ENCODE data around the gene KCTD17. TPM values are rescaled to one million over a fixed set of nuclear protein-coding genes. Genes with fewer than 3 reads are reported as not detected.

KCTD17 gene
- total and polyA plus RNA-seq, 2 of the 4 experiments (the other 2 are of a cell fraction): 28.3 to 37.3 TPM

DNA sequence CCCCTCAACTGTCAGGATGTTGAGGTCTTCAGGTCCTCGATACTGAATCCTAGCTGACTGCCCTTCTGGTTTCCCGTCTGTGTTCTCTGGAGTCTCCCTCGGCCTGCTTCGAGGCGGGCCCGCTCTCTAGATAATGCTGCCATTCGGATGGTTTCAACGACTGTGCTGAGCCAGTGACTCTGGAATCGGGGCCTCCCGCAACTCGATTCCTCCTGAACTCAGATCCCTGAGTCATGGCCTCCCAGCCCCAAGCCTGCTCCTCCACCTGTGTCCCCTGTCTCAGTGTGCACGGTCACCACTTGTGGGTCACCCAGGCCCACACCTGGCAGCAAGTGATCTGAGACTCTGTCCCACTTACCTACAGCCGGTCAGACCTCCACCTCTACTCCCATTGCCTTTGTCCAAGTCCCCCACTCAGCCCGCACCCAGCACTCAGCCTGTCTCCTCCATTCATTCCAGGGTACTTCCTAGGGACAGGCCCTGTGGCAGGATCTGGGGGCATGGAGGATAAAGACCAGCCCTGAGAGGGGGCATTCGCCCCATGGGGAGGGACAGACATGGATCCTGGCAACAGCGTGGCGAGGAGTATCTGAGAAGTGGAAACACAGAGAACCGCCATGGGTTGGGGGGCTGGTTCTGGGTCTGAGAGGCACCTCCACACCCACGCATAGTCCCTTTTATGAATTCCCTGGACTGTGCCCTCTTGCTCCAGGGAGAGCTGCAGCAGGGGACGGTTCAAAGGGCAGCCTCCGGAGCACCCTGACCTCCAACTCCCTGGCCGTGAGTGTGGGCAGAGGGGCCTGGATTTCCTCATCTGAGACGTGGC, 17.7 kb upstream of the KCTD17 start:
- DNase-seq (no peak), ATAC-seq (ENCODE audit: low read depth) (no peak)
- dilution Hi-C loops (cut with HindIII; ENCODE audit: low sequenced_read_pairs, unreplicated experiment) (no loop called here), in situ Hi-C loops (cut with MboI; ENCODE audit: low sequenced_read_pairs) (no loop called here), intact Hi-C loops (cut with micrococcal nuclease) (no loop called here)
- H3K4me2 ChIP-seq (ENCODE audit: low read depth, low read length): no peak overlapping the region
- no peak overlapping the region for H3K18ac ChIP-seq (ENCODE audit: low read depth, low read length)
- H4K20me1 ChIP-seq (ENCODE audit: insufficient read depth, low read length): no peaks in the 10 kb centered on the region
- no peak overlapping the region for H4K5ac ChIP-seq (ENCODE audit: low read depth, low read length)
- no peak overlapping the region for H4K8ac ChIP-seq (ENCODE audit: low read depth in 2 of 2, low read length in 2 of 2)
- no peak overlapping the region for H2BK120ac ChIP-seq (ENCODE audit: low read depth, low read length)
- H3K4ac ChIP-seq (ENCODE audit: low read depth, low read length): no peak overlapping the region
- H3K14ac ChIP-seq (replicated peaks; ENCODE audit: low read depth, low read length): no peak overlapping the region
- H2BK20ac ChIP-seq (ENCODE audit: low read depth, low read length): no peak overlapping the region
- no peak overlapping the region for H2AK5ac ChIP-seq (ENCODE audit: low read depth, low read length)
- BruUV-seq (replicated peaks): no TSS peak
- H3K27me3 ChIP-seq (ENCODE audit: control insufficient read depth, insufficient read depth, low read length): peaks cover 15% of the 10 kb centered on the region
- ChIA-PET POLR2A (ENCODE audit: unreplicated experiment) (no interaction called here), CTCF (interaction anchor here (1.0 kb wide), 1 partner anchor 13 kb away, joined by 5 read pairs; no protein-coding TSS in a partner anchor)
- H2BK15ac ChIP-seq (ENCODE audit: low read depth, low read length): no peak overlapping the region
- no peak overlapping the region for H3K4me3 ChIP-seq (ENCODE audit: insufficient read depth, low read depth, low read length)
- no peak overlapping the region for H3K9ac ChIP-seq (ENCODE audit: low read depth, low read length)
- no peaks in the 10 kb centered on the region for H3K9me1 ChIP-seq (ENCODE audit: insufficient read depth, low read length)
- H3K27ac ChIP-seq (ENCODE audit: insufficient read depth, low read length): no peak overlapping the region
- H3K9me3 ChIP-seq (ENCODE audit: control insufficient read depth, insufficient read depth, low read length): no peaks in the 10 kb centered on the region
- WGBS, 2 experiments (ENCODE audit: extremely low coverage in 2 of 2, insufficient read length in 1 of 2): 89% methylated on average over 12 of the region's 23 CpGs; no CpG with 5 or more reads in 1 of the 2 experiments
- TF ChIP-seq, protein P1, sequence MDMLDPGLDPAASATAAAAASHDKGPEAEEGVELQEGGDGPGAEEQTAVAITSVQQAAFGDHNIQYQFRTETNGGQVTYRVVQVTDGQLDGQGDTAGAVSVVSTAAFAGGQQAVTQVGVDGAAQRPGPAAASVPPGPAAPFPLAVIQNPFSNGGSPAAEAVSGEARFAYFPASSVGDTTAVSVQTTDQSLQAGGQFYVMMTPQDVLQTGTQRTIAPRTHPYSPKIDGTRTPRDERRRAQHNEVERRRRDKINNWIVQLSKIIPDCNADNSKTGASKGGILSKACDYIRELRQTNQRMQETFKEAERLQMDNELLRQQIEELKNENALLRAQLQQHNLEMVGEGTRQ (IDR thresholded peaks at IDR 0.05; ENCODE audit: low read depth, low read length): no peak
- TF ChIP-seq MXI1 (IDR thresholded peaks at IDR 0.05; ENCODE audit: borderline replicate concordance, low read depth, low read length) (no peak), CHD1 (IDR thresholded peaks at IDR 0.05; ENCODE audit: low read depth, low read length) (no peak), BHLHE40 (IDR thresholded peaks at IDR 0.05; ENCODE audit: low read depth, low read length) (no peak), RCOR1 (IDR thresholded peaks at IDR 0.05; ENCODE audit: insufficient replicate concordance, low read length) (no peak), SMC3 (IDR thresholded peaks at IDR 0.05; ENCODE audit: low read depth, low read length) (no peak), MAFK (IDR thresholded peaks at IDR 0.05; ENCODE audit: low read depth, low read length) (no peak), RFX5 (IDR thresholded peaks at IDR 0.05; ENCODE audit: low read depth, low read length) (no peak), FOS (IDR thresholded peaks at IDR 0.05; ENCODE audit: low read depth, low read length) (no peak), POLR2A (IDR thresholded peaks at IDR 0.05; ENCODE audit: low read depth, low read length) (no peak), NFE2L2 (IDR thresholded peaks at IDR 0.05; ENCODE audit: low read depth, low read length) (no peak), RAD21 (IDR thresholded peaks at IDR 0.05; ENCODE audit: low read length) (no peak), CEBPB (IDR thresholded peaks at IDR 0.05; ENCODE audit: low read depth, low read length) (no peak)
- TF ChIP-seq, protein P2, sequence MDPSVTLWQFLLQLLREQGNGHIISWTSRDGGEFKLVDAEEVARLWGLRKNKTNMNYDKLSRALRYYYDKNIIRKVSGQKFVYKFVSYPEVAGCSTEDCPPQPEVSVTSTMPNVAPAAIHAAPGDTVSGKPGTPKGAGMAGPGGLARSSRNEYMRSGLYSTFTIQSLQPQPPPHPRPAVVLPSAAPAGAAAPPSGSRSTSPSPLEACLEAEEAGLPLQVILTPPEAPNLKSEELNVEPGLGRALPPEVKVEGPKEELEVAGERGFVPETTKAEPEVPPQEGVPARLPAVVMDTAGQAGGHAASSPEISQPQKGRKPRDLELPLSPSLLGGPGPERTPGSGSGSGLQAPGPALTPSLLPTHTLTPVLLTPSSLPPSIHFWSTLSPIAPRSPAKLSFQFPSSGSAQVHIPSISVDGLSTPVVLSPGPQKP (IDR thresholded peaks at IDR 0.05; ENCODE audit: borderline replicate concordance, low read depth, low read length): no peak
- TF ChIP-seq, protein P3, sequence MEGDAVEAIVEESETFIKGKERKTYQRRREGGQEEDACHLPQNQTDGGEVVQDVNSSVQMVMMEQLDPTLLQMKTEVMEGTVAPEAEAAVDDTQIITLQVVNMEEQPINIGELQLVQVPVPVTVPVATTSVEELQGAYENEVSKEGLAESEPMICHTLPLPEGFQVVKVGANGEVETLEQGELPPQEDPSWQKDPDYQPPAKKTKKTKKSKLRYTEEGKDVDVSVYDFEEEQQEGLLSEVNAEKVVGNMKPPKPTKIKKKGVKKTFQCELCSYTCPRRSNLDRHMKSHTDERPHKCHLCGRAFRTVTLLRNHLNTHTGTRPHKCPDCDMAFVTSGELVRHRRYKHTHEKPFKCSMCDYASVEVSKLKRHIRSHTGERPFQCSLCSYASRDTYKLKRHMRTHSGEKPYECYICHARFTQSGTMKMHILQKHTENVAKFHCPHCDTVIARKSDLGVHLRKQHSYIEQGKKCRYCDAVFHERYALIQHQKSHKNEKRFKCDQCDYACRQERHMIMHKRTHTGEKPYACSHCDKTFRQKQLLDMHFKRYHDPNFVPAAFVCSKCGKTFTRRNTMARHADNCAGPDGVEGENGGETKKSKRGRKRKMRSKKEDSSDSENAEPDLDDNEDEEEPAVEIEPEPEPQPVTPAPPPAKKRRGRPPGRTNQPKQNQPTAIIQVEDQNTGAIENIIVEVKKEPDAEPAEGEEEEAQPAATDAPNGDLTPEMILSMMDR (conservative IDR thresholded peaks at IDR 0.05; ENCODE audit: low read depth, low read length): no peak
- H4K91ac ChIP-seq (ENCODE audit: insufficient read depth, low read depth, low read length): no peak overlapping the region
- no peak overlapping the region for H2AFZ ChIP-seq (replicated peaks; ENCODE audit: low read length, poor library complexity)
- H2AK9ac ChIP-seq (replicated peaks; ENCODE audit: low read depth, low read length, poor library complexity): no peak overlapping the region
- H3K4me1 ChIP-seq (ENCODE audit: control insufficient read depth, insufficient read depth, low read length): no peaks in the 10 kb centered on the region; the same call in 1 of the 2 replicates
- no peaks in the 10 kb centered on the region for H3K79me1 ChIP-seq (ENCODE audit: low read depth in 1 of 2, low read length in 2 of 2)
- H3K36me3 ChIP-seq (ENCODE audit: control insufficient read depth, insufficient read depth, low read length): peaks cover 13% of the 10 kb centered on the region
- no peak overlapping the region for H2BK5ac ChIP-seq (ENCODE audit: low read depth, low read length, poor library complexity, severe bottlenecking)
- H3K56ac ChIP-seq (ENCODE audit: extremely low read depth, insufficient read depth, low read length): no peak overlapping the region
- no peak overlapping the region for H3K23ac ChIP-seq (ENCODE audit: low read depth, low read length)

Measured in IMR-90 (cell line).